HG03108 (cell line): Measurements from ENCODE around the gene CST7.
"Not testable (repeated sequence)": the region's sequence is repeated elsewhere in the genome, so short reads cannot be mapped to it uniquely, and the experiment has no call there.

ENCODE experiments used
- ATAC-seq: cut with Tn5 transposase; IDR thresholded peaks from one replicate; pipeline ENCODE4 v1.9.1; 2021; ENCODE audit warnings: moderate library complexity; ENCODE audit not compliant: unreplicated experiment

CST7 gene

DNA sequence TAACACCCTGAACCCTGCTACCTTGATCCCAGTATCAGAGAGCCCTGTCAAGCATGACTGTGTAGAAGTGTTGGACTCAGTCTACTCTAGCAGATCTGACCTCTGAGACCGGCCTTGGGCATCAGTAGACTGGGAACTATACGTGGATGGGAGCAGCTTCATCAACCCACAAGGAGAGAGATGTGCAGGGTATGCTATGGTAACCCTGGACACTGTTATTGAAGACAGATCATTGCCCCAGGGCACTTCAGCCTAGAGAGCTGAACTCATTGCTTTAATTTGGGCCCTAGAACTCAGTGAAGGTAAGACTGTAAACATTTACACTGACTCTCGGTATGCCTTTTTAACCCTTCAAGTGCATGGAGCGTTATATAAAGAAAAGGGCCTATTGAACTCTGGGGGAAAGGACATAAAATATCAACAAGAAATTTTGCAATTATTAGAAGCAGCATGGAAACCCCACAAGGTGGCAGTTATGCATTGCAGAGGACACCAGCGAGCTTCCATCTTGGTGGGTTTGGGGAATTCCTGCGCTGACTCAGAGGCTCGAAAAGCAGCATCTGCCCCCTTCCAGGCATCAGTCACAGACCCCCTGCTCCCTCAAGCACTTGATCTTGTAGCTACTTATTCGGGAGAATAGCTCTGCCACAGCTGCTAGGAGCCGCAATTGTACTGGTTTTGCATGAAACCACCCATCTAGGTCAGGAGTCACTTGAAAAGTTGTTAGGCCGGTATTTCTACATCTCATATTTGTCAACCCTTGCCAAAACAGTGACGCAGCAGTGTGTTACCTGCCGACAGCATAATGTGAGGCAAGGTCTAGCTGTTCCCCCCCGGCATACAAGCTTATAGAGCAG is 19.0 kb upstream of the CST7 start:
- ATAC-seq, result not testable (repeated sequence)

- not testable (repeated sequence) for ATAC-seq
Measured at GRCh38 chr20:24930724-24931688, 18.1 kb upstream of the CST7 start.

DNA sequence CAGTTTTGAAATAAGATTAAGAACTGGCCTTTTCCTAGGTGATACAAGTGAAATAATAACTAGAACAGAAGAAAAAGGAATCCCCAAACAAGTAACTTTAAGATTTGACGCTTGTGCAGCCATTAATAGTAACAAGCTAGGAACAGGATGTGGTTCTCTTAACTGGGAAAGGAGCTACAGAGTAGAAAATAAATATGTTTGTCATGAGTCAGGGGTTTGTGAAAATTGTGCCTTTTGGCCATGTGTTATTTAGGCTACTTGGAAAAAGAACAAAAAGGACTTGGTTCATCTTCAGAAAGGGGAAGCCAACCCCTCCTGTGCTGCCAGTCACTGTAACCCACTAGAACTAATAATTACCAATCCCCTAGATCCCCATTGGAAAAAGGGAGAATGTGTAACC is 17.2 kb upstream of the CST7 start:
- not testable (repeated sequence) for ATAC-seq

DNA sequence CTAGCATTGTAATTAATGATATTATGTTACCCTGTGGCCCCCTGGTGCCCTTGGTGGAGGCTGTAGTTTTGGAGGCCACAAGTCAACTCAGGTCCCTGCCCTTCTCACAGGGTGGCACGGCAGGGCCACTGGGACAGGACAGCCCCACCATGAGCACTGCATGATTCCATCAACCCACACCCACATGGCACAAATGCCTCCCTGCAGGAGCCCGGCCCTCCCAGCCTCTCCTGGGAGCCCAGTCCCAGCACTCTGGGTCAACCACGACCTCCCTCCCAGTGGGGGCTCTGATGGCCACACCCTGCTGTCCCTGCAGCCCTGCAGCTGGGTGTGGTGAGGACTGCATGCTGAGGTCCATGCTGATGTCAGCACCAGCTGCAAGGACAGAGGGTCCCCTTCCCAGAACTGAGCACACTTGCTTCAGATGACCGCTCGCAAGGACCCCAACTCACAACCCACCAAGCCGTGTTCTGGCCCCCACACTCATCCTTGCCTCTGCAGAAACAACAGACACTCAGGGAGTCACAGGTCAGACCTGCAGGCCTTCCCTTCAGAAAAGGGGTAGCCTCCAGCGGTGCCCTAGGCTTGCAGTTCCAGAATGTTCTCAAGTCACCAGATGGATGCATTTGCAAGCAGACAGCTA is 15.7 kb upstream of the CST7 start:
- no peak for ATAC-seq

DNA sequence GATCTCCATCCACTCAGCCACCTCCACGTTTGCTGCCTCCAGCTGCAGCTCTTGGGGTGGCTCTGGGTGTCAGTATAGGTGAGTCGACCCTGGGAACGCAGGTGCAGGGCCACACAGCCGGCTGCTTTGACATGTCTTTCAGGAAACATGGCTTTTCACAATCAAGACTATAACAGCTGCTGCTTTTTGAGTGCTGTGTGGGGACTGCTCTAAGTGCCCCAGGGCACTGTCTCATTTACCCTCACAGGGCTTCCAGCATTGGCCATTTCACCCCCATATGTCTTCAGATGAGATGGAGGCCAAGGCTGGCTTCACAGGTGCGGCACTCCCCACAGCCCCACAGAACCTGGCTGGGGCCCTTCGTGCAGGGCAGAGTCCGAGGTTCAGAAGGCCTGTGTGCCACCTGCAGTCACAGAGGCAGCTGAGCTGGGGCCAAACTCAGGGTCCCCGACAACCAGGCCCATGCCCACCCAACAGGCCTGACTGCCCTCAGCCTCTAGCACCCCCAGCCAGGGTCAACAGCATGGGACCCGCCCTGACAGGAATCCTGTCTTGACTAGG is 14.9 kb upstream of the CST7 start:
- ATAC-seq, result no peak

- ATAC-seq, result no peak
Measured at GRCh38 chr20:24934716-24935115, 14.4 kb upstream of the CST7 start.

- ATAC-seq, result no peak
Measured at GRCh38 chr20:24935140-24935539, 13.9 kb upstream of the CST7 start.

DNA sequence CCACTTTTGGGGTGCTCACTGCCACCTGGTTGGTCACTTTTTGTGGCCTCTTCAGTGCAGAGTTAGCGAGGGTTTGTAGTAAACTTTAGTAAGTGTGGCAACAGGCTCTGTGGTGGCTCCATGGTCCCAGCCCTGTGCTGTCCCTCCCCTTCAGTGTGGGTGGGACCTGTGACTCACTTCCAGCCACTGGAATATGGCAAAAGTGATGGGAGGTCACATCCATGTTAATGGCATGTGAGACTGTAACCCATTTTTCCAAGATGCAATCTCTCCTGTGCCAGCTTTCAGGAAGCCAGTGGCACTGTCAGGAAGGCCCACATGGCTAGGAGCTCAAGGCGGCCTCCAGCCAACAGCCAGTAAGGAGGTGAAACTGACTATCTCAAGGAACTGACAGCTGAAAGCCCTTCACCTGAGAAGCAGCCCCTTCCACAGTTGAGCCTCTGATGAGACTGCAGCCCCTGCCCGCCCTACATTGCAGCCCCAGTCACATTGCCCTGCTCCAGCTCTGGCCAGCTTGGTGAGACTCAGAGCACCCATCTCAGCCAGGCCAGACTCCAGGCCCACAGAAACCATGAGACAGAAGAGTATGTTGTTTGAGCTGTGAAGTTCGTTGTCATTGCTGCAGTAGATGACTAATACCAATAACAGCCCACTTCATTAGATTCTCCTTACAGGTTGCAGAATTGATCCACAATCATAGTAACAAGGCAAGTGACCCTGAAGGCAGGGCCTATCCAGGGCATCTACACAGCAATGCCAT is 13.1 kb upstream of the CST7 start:
- ATAC-seq, result no peak

DNA sequence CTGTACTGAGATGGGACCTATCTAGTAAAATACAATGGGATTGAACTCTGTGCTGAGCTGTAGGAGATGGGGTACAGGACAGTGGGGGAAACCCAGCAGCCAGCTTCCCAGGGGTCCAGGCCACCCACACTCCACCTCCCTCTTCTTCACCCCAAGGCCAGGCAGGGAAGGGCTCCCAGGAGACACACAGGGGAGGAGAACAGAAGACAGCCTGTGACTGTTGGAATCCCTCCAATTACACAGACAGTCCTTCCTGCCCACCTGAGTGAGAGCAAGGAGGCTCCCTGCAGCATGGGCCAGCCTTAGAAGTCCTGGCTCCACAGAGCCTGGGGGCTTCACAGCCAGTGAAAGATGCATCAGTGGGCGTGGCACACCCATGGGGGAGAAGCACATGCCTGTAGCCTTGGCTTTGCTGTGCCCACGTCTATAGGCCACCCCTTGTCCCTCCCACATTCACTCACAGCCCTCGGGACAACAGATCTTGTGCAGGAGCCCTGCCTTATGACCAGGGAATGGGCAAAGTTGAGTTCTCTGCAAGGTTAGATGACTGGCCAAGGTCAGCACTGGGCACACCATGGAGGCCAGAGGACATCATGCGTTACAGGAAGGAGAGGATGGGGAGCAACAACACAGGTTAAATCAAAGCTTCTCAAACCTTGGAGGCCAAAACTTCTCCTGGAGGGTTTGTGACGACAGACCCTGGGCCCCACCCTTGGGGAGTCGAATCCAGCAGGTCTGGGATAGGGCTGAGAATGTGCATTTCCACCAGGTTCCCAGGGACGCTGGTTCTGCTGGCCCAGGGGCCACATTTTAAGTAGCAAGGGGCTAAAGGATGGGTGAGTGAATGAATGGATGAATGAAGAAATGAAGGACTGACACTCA is 12.3 kb upstream of the CST7 start:
- ATAC-seq, result no peak

- ATAC-seq, result no peak
Measured at GRCh38 chr20:24937579-24937978, 11.5 kb upstream of the CST7 start.

GRCh38 chr20:24938498-24938897 is 10.6 kb upstream of the CST7 start:
- ATAC-seq, result no peak

DNA sequence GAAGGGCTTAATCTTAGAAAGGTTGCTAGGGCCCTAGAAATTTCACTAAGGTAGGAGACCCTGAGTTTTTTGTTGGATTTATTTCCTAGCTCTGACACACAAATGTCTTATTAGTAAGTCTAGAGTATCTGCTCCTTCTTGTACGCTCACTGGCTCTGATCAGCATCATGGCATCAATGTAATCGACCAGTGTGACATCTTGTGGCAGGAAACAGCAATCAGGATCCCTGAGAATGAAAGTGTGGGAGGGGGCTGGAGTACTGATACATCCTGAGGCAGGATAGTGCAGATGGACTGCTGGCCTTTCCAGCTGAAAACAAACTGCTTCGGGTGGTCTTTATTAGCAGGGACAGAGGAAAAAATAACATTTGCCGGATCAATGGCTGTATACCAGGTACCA is 10.0 kb upstream of the CST7 start:
- ATAC-seq, result no peak

GRCh38 chr20:24942679-24943078 is 6.4 kb upstream of the CST7 start:
- ATAC-seq, result no peak

- ATAC-seq, result no peak
Measured at GRCh38 chr20:24943196-24943595, 5.9 kb upstream of the CST7 start.

DNA sequence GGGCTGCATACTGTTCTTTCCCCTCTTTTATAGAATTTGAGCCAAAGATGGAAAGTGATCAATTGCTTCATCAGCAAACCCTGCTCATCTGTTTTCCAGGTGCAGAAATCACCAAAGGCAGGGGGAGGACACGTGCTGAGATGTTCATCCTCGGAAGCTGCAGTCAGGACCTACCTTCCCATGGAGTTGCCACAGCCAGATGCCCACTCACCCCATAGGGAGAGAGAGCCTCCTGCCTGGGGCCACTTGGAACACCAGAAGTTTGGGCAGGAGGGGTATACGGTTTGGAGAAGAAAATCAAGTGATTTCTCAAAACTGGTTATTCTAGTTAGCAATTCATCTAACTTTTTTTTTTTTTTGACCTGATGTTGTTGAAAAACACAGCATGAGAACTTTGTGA is 5.3 kb upstream of the CST7 start:
- no peak for ATAC-seq

DNA sequence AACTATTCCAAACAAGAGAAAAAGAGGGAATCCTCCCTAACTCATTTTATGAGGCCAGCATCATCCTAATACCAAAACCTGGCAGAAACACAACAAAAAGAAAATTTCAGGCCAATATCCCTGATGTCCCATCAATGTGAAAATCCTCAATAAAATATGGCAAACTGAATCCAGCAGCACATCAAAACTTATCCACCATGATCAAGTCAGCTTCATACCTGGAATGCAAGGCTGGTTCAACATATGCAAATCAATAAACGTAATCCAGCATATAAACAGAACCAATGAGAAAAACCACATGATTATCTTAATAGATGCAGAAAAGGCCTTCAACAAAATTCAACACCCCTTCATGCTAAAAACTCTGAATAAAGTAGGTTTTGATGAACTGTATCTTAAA is 2.7 kb upstream of the CST7 start:
- ATAC-seq, result not testable (repeated sequence)

DNA sequence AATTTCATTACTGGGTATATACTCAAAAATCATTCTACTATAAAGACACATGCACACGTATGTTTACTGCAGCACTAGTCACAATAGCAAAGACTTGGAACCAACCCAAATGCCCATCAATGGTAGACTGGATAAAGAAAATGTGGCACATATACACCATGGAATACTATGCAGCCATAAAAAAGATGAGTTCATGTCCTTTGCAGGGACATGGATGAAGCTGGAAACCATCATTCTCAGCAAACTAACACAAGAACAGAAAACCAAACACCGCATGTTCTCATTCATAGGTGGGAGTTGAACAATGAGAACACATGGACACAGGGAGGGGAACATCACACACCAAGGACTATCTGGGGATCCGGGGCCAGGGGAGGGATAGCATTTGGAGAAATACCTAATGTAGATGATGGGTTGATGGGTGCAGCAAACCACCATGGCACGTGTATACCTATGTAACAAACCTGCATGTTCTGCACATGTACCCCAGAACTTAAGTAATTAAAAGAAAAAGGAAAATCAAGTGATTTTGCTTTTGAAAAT is 602 bp upstream of the CST7 start:
- ATAC-seq, result not testable (repeated sequence)

DNA sequence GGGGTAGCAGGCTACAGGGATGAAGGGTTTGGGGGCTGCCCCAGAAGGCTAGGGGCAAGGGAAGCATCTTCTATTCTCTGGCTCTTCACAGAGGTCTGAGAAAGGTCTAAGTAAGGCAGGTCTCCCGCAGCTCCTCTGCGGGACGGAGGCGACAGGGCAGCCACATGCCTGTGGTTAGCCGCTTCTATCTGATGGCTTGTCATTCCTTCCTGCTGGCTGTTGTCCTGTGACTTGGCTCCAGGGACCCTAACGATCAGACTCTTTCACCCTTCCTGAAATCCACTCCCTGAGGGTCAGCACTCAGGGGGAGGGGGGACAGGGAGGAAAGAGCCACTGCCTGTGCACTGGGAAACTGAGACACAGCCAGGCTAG is 673 bp downstream of the CST7 start:
- ATAC-seq, result no peak
